ENCODE data around the gene BTBD2.
"Not testable (repeated sequence)": the region's sequence is repeated elsewhere in the genome, so short reads cannot be mapped to it uniquely, and the experiment has no call there.

BTBD2 gene

DNA sequence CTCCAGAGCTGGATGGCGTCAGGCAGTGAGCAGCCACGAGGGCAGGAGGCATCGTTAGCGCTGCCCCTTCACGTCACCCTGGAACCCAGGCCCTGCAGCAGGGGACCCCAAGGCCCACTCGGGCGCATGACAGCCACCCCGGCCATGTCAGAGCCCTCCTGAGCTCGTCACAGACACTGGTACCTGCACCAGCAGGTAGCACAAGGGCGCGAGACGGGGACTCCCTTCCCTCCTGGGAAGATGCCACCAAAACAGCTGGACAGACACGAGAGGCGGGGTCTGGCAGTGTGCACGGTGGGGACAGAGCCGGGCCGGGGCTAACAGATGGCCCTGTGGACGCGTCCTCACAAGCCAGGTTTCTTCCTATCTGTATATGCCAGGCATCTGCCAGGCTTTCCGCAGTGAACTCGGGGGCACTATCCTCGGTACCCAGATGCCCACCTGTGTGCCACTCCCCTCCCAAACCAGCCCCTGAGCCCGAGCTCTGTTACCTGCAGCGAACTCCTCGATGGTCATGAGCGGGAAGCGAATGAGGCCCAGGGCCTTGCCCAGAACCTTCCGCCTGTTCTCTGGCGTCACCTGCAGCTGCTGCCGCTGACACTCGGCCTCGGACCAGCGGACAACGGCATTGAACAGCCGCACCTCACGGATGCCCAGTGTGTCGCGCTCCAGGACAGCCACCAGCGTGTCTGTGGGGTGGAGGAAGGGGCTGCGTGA, 25.8 kb downstream of the BTBD2 start:
- Histone ChIP-seq H4K20me1 (ENCODE audit: insufficient read depth, low read length, poor library complexity, severe bottlenecking) (no peaks in the 10 kb centered on the region), H3K36me3 (ENCODE audit: insufficient read depth, low read length) (peaks cover 58% of the 10 kb centered on the region; the same call in 1 of the 2 replicates), H3K27me3 (ENCODE audit: insufficient read depth, low read length, poor library complexity, severe bottlenecking) (no peaks in the 10 kb centered on the region), H3K4me3 (ENCODE audit: low read length, poor library complexity, severe bottlenecking) (no peak overlapping the region), H3F3A (ENCODE audit: low read depth) (no peaks in the 10 kb centered on the region), H3K4me2 (ENCODE audit: low read depth, low read length, poor library complexity, severe bottlenecking) (no peak overlapping the region), H3K9ac (ENCODE audit: low read depth, low read length, poor library complexity, severe bottlenecking) (no peak overlapping the region), H3K9me2 (replicated peaks; ENCODE audit: low read depth, low read length) (no peaks in the 10 kb centered on the region), H3K79me2 (ENCODE audit: insufficient read depth, low read length) (no peaks in the 10 kb centered on the region), H3K9me3 (ENCODE audit: insufficient read depth, low read depth, low read length) (no peaks in the 10 kb centered on the region), H3K4me1 (ENCODE audit: insufficient read depth, low read length, poor library complexity, severe bottlenecking) (no peaks in the 10 kb centered on the region), H2AFZ (ENCODE audit: low read length) (no peak overlapping the region)
- TF ChIP-seq, protein P1, sequence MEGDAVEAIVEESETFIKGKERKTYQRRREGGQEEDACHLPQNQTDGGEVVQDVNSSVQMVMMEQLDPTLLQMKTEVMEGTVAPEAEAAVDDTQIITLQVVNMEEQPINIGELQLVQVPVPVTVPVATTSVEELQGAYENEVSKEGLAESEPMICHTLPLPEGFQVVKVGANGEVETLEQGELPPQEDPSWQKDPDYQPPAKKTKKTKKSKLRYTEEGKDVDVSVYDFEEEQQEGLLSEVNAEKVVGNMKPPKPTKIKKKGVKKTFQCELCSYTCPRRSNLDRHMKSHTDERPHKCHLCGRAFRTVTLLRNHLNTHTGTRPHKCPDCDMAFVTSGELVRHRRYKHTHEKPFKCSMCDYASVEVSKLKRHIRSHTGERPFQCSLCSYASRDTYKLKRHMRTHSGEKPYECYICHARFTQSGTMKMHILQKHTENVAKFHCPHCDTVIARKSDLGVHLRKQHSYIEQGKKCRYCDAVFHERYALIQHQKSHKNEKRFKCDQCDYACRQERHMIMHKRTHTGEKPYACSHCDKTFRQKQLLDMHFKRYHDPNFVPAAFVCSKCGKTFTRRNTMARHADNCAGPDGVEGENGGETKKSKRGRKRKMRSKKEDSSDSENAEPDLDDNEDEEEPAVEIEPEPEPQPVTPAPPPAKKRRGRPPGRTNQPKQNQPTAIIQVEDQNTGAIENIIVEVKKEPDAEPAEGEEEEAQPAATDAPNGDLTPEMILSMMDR (conservative IDR thresholded peaks at IDR 0.05; ENCODE audit: low read length) = no peak
- TF ChIP-seq EZH2phosphoT487 (IDR thresholded peaks at IDR 0.05; ENCODE audit: borderline replicate concordance) = no peak

DNA sequence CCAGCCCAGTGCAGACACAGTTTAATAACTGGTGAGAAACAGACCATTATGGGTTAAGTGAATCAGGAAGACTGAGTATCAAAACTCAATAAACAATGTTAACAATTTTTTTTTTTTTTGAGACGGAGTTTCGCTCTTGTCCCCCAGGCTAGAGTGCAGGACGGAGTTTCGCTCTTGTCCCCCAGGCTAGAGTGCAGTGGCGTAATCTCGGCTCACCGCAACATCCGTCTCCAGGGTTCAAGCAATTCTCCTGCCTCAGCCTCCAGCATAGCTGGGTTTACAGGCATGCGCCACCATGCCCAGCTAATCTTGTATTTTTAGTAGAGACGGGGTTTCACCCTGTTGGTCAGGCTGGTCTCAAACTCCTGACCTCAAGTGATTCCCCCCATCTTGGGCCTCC, 27.1 kb downstream of the BTBD2 start:
- H3K9ac ChIP-seq (ENCODE audit: low read depth, low read length, poor library complexity, severe bottlenecking); H3K9me2 ChIP-seq (replicated peaks; ENCODE audit: low read depth, low read length); H3K4me3 ChIP-seq (ENCODE audit: low read length, poor library complexity, severe bottlenecking); H3K9me3 ChIP-seq (ENCODE audit: insufficient read depth, low read depth, low read length); H3K4me1 ChIP-seq (ENCODE audit: insufficient read depth, low read length, poor library complexity, severe bottlenecking); H3K27me3 ChIP-seq (ENCODE audit: insufficient read depth, low read length, poor library complexity, severe bottlenecking); H3F3A ChIP-seq (ENCODE audit: low read depth); H4K20me1 ChIP-seq (ENCODE audit: insufficient read depth, low read length, poor library complexity, severe bottlenecking); H3K4me2 ChIP-seq (ENCODE audit: low read depth, low read length, poor library complexity, severe bottlenecking); H2AFZ ChIP-seq (ENCODE audit: low read length); H3K79me2 ChIP-seq (ENCODE audit: insufficient read depth, low read length): not testable (repeated sequence)
- H3K36me3 ChIP-seq (ENCODE audit: insufficient read depth, low read length) = peaks cover 63% of the 10 kb centered on the region; the same call in 1 of the 2 replicates

GRCh38 chr19:1987197-1988187, 28.0 kb downstream of the BTBD2 start:
- no peaks in the 10 kb centered on the region for H3K79me2 ChIP-seq (ENCODE audit: insufficient read depth, low read length)
- no peaks in the 10 kb centered on the region for H3K9me3 ChIP-seq (ENCODE audit: insufficient read depth, low read depth, low read length)
- no peaks in the 10 kb centered on the region for H3K4me1 ChIP-seq (ENCODE audit: insufficient read depth, low read length, poor library complexity, severe bottlenecking)
- TF ChIP-seq, protein P1 (conservative IDR thresholded peaks at IDR 0.05; ENCODE audit: low read length) = no peak
- TF ChIP-seq EZH2phosphoT487 (IDR thresholded peaks at IDR 0.05; ENCODE audit: borderline replicate concordance) = no peak
- no peaks in the 10 kb centered on the region for H3K9me2 ChIP-seq (replicated peaks; ENCODE audit: low read depth, low read length)
- H4K20me1 ChIP-seq (ENCODE audit: insufficient read depth, low read length, poor library complexity, severe bottlenecking) = no peaks in the 10 kb centered on the region
- no peak overlapping the region for H3K4me3 ChIP-seq (ENCODE audit: low read length, poor library complexity, severe bottlenecking)
- no peaks in the 10 kb centered on the region for H3F3A ChIP-seq (ENCODE audit: low read depth)
- no peaks in the 10 kb centered on the region for H3K27me3 ChIP-seq (ENCODE audit: insufficient read depth, low read length, poor library complexity, severe bottlenecking)
- no peak overlapping the region for H3K9ac ChIP-seq (ENCODE audit: low read depth, low read length, poor library complexity, severe bottlenecking)
- no peak overlapping the region for H3K4me2 ChIP-seq (ENCODE audit: low read depth, low read length, poor library complexity, severe bottlenecking)
- no peak overlapping the region for H2AFZ ChIP-seq (ENCODE audit: low read length)
- H3K36me3 ChIP-seq (ENCODE audit: insufficient read depth, low read length) = peaks cover 65% of the 10 kb centered on the region; the same call in 1 of the 2 replicates

Data from Loucy (cell line).